Activated naive CD8-positive, alpha-beta T cell treated with anti-CD3 and anti-CD28 coated beads, Interleukin-2, amount 50 U/mL, for 16 hours (primary cell): ENCODE data around the gene DDX10.

Source experiments
- DNase-seq: peaks from one replicate; pipeline ENCODE4 v3.0.0-alpha.2; 2020; ENCODE audit warnings: low read depth, low spot score

The DDX10 gene

DNA sequence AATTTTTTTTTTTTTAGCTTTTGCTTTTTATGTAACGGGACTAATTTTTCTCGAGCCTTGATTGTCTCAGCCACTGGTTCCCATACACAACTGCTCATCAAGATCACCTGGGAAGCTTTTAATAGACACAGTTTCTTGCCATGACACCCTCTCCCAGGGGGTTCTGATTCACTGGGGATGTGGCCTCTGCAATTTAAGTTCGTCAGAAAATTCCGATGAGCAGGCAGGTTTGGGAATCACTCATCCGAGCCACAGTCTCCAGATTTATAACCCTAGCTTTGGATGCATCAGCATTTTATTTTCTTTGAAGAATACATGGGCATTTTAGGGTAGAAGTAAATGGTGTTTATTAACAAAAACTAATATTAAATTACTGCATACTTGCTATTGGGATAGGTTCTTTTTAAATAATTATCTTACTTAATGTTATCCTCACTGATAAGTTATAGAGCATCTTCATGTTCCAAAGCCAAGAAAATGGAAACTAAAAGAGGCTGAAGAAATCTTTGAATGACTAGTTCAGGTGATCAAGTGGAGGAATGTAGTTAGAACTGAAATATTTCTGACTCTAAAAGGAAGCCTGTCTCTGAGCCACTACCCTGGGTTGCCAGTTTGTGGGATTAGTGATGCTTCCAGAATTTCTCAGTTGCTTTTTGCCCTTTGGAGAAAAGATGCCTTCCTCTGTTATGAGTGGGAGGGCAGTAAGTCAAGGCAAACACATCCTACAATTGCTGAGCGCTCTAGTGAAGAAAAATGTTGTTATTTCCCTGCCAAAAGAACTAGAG is 319.0 kb downstream of the DDX10 start:
- DNase-seq, result no peak

DNA sequence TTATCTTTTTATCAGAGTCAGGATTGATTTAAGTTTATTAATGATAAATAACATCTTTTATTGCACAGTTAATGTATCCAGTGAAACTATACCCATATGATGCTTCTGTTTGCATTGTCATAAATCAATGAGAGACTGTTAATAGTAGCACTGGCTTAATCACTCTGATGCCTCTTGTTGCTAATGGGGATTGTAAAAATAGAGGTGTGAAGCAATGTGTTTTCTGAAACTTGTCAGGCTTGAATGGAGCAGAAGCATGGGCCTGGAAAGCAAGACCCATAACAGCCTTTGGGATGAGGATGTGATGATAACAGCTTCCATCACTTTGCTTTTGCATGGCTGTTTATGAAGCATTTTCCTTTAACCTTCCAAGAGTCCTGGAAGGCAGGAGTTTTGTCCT is 319.7 kb downstream of the DDX10 start:
- DNase-seq, result no peak

DNA sequence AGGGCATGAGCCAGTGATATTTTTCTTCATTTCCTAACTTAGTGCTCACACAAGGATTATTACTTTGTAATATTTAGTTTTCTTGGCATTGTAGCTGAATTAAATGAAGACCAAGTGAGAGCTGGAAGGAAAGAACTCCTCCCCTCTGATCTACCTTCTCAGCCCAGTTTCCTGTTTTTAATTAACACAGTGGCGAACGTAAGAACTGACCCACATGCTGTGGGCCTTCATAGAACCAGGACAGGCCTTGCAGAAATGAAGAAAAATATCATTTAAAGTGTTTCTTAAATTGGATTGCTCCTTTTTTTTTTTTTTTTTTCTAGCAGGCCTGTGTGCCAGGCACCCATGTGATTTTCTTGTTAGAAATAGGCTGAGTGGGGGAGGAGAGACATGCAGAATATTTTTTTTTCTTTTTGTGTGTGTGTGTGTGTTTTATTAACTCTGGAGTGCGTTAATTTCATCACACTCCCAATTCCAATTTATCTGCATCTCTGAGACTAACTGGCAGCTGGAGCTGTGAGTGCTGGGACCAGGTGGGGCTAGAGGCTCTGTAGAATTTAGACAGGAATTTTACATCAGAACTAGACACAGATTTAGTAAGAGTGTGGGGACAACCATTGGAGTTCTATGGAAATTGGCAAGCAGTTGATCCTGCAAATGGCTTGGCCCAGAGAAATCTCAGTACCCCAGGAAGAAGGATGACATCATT is 320.5 kb downstream of the DDX10 start:
- DNase-seq, result no peak

- no peak for DNase-seq
Measured at GRCh38 chr11:108985945-108986279, 321.0 kb downstream of the DDX10 start.
